HG03571 (cell line): Measurements from ENCODE around the gene BAD.
A peak's percentile ranks its signal among the peaks of the same experiment; 100 is the strongest.

Experiments used
- ATAC-seq: cut with Tn5 transposase; IDR thresholded peaks from one replicate; pipeline ENCODE4 v1.9.1; 2021; ENCODE audit not compliant: unreplicated experiment

Gene BAD

DNA sequence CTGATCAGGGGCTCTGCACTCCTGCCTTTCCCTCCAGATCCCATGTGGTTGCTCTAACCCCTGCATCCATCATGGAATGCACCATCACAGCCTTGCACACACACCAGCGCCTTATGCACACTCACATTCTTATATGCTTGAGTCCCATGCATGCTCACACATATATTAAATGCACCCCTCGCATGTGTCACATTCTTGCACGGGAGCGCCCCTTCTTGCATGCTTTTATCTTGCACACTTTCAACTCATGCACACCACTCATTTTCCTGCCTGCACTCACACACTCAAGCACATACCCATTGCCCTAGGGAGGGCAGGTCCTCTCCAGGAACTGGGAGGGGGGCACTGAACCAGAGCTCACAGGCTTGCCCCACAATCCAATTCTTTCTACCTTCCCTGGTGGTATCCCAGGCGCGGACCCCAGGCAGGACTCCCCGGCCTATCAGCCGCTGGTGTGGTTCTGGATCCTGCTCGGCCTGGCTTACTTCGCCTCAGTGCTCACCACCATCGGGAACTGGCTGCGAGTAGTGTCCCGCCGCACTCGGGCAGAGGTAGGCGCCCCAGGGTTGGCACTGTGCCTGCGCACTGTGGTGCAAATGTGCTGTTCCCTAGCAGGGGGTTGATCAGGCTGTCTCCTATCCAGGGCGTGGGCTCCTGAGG is 13.4 kb upstream of the BAD start:
- ATAC-seq, result no peak

DNA sequence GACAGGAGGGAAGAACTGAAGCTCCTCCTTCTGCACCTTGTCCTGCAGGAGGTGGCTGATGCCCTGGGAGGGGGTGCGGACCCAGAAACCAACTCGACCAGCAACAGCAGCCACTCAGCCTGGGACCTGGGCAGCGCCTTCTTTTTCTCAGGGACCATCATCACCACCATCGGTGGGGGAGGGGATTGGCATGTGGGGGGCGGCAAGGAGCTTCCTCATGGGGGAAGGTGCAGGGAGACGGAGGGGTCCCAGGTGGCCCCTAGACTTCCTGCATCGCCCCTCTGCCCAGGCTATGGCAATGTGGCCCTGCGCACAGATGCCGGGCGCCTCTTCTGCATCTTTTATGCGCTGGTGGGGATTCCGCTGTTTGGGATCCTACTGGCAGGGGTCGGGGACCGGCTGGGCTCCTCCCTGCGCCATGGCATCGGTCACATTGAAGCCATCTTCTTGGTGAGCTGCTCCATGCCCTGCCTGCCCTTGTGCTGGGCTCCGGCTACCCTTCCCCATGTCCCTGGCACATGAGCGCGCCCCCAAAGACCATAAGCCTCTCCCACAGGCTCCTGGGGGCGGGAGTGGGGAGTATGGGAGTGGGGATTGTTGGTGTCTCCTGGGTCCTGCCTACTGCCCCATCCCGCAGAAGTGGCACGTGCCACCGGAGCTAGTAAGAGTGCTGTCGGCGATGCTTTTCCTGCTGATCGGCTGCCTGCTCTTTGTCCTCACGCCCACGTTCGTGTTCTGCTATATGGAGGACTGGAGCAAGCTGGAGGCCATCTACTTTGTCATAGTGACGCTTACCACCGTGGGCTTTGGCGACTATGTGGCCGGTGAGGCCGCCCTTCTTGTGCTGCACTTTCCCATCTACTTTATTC is 12.6 kb upstream of the BAD start:
- no peak for ATAC-seq

- ATAC-seq, result no peak
These were observed 11.8 kb upstream of the BAD start for GRCh38 chr11:64296236-64296635.

- no peak for ATAC-seq
These were observed 11.3 kb upstream of the BAD start for GRCh38 chr11:64295760-64296159.

DNA sequence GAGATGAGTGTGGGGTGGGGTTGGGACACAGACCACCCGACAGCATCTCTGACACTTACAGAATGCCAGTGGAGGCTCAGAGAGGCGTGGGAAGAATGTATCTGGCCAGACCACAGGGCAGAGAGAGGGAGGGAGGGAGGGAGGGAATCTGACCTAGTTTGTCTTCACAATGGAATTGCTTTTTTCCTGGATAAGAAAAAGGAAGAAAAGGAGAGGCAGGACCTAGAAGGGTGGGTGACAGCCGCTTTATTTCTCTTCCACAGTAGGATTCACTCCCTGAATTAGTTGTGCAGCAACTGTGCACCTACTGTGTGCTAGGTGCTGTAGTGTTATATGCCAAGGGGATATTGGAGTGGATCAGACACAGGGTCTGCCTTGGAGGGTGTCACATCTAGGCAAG is 10.3 kb upstream of the BAD start:
- ATAC-seq, result no peak

DNA sequence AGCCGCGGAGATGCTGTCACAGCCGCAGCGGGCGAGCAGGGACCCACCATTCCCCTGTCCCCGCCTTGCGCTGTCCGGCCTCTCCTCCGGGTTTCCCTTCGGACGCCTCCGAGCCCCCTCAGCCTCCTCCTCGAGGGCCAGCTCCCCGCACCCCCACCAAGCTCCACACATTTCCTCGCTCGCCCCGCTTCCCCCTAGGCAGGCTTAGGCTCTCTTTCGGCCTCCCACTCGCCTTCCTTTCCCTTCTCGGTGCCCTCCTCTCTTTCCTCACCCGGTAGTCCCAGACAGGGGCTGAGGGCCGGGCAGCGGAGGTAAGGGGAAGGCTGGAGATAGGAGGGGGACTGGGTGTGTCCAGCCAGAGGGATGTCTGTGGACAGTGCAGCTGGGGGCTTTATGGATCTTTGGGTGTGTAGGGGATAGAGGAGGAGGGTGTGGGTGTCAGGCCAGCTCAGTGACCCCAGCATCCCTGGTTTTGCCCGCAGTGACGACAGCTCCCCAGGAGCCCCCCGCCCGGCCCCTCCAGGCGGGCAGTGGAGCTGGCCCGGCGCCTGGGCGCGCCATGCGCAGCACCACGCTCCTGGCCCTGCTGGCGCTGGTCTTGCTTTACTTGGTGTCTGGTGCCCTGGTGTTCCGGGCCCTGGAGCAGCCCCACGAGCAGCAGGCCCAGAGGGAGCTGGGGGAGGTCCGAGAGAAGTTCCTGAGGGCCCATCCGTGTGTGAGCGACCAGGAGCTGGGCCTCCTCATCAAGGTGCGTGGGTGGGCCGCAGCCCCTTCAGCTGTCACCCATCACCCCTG is 8.2 kb upstream of the BAD start:
- ATAC-seq, result no peak

- ATAC-seq, result no peak
These were observed 7.4 kb upstream of the BAD start for GRCh38 chr11:64291752-64292459.

- ATAC-seq, result no peak
These were observed 6.8 kb upstream of the BAD start, which contains the start of gene KCNK4 for GRCh38 chr11:64291262-64291751. TSS of gene KCNK4 (plus strand) at chr11:64291302. CDS start at chr11:64293019, 1,717 bp downstream.

DNA sequence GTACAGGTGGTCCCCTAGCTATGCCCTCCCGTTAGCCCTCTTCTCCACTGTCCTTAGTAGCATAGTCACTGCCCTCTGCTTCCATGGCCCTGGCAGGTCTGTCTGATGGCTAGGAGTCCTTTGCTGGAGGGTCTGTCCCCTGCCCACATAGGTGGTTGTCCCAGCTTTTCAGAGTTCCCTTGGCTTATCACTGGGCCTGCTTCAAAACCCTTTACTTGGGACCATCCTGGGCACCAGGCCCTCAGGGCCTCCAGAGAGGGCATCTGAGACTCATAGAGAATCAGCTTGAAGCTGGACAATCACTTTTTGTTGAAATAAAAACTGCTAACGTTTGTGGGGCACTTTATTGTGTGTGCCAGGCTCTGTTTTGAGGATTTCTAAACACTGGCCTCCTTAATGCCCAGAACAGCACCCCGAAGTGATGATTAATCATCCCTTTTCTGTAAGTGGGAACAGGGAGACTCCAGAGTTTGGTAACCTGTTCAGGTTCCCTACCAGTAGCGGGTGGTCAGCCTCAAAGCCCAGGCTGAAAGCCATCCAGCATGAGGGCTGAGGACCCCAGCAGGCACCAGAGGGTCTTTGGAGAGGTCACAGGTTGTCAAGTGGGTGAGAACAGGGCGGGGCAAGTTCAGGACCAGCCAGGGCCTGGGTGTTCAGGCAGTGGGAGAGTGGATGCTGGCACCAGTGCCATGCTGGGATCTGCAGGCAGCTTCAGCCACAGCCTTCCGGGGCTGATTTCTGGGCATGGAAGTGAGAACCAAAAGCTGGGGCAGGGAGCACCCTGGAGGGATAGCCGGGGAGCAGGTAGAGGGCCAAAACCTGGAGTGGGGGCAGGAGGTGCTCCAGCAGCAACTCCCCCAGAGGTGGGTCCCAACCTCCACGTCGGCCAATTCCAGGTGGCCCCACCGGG is 6.1 kb upstream of the BAD start:
- no peak for ATAC-seq

DNA sequence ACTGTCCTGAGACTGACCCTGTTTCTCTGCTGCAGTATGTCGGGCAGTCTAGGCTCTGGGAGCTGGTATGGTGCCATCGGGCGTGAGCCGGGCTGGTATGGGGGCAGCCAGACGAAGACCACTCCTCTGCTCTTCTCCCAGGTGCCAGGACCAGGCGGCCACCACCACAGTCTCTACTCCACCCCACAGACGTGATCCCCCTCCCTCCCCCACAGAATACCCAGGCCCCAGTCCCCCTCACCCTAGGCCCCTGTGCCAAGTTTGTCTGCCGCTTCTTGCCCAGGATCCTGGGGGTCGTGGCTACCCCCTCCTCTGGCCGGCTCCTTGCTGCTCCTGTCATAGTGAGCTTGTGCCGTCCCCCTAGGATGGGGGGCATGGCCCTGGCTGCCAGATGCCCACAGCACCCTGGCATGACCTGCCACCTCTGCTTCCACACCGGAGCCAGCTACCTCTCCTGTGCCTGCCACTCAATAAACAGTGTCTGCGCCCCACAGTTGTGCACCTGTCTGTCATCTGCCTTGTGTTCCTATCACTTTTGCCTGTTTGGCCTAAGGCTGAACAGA is 4.6 kb upstream of the BAD start:
- no peak for ATAC-seq

DNA sequence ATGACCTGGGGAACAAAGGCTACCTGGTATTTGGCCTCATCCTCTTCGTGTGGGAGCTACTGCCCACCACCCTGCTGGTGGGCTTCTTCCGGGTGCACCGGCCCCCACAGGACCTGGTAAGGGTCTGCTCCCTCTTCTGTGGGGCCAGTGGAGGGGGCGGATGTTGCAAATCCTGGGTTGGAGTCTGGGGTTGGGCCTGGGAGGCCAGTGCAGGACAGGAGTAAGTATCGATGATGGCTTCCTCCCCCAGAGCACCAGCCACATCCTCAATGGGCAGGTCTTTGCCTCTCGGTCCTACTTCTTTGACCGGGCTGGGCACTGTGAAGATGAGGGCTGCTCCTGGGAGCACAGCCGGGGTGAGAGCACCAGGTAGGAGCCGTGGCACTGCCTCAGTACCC is 3.9 kb upstream of the BAD start:
- no peak for ATAC-seq

GRCh38 chr11:64287676-64288352 is 3.3 kb upstream of the BAD start:
- no peak for ATAC-seq

DNA sequence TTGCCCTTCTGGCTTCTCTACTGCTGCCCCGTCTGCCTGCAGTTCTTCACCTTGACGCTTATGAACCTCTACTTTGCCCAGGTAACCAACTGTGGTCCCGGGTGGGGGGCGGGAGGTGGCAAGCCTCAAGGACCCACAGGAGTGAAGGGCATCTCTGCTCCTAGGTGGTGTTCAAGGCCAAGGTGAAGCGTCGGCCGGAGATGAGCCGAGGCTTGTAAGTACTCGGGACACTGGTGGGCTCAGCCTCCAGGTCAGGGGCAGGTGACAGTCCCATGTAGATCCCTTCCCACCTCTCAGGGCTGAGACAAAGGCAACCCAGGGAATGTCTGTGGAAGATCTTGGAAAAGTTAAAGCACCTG is 2.3 kb upstream of the BAD start:
- no peak for ATAC-seq

DNA sequence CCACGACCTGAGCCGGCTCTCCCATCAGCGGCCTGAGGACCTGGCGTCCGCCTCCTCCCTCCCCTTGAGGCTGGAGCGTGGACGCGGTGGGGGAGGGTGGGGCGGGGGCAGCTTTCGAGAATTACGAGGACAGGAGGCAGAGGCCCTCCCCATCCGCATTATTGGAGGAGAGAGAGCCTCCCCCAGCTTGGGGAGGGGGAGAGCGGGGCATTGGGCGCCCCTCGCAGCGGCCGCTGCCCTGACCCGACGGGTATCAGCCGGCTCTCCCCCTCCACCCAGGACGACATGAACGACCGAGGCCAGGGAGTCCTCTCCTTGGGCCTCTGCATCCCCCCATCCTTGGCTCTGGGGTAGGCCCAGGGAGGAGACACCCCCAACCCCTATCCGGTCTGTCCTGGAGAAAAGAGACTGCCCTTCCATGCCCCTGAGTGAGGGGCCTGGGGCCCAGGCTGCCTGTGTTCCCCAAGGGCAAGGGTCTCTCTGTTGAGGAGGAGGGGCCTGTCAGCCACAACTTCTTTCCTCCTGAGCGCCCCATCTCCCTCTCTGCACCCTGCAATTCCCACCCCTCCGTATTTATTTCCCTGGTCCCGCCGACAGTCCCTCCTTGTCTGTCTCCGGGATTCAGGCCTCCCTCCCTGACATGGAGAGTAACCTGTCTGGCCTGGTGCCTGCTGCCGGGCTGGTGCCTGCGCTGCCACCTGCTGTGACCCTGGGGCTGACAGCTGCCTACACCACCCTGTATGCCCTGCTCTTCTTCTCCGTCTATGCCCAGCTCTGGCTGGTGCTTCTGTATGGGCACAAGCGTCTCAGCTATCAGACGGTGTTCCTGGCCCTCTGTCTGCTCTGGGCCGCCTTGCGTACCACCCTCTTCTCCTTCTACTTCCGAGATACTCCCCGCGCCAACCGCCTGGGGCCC is 1.7 kb upstream of the BAD start:
- no peak for ATAC-seq

DNA sequence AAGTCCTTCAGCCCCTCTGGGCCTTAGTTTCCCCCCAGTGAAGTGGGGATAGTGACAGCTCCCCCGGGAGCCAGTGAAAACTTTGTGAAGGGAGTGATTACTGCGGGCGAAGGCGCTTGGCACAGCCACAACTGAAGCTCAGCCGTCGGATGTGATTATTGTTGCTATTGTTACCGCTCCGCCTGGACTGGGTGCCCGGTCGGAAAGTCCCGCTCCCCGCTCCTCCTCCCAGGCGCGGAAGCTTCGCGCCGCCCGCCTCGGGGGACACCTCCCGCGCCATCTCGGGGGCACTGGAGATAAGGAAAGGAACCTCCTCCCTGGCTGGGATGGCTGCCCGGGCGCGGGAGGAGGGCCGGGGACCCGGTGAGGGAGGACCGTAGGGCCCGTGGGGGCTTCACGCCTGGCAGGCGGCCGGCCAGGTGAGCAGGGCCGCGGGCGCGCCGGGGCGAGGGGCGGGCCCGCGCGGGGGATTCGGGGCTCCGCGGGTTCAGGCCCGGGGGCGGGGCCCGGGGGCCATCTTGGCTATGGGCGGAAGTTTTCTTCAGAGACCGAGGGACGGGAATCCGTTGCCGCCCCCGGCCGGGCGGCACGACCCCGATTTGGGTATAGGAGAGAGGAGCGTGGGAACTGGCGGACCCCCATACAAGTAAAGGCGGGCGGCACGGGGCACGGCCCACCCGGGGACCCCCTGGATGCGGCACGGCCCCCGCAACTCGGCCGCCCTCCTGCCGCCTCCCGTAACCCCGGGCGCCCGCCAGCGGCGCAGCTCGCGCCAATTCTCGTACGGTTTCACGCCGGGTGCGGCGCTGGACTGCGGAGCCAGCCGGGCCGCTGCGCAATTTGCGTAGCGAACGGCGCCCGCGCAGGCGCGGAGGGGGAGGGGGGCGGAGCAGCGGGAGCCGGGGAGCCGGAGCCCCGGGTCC is 758 bp upstream of the BAD start, which contains the start of gene GPR137:
Gene GPR137 (plus strand): TSS at position 887 of the 923 bp plus-strand sequence. CDS start 677 bp downstream, outside the sequence.
- ATAC-seq, result peak; percentile 49

DNA sequence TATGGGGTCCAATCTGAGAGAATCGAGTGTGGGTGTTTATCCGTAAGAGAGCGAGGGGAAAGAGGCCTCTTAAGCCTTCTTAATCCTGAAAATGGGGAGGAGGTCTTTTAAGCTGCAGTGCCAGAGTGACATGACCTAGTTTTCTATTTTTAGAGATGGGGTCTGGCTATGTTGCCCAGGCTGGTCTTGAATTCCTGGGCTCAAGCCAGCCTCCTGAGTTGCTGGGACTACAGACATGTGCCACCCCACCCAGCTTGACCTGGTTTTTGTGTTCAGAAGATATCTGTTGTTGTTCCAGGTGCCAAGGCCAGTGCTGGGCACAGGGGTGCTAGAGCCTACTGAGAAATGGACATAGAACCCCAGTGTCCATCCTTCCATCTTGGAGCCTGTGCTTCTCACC is 1.4 kb downstream of the BAD start:
- no peak for ATAC-seq
